ENCODE measurements around the gene NUP98. TPM values are rescaled to one million over a fixed set of nuclear protein-coding genes. Genes with fewer than 3 reads are reported as not detected.

The NUP98 gene
- total and polyA plus RNA-seq, 10 of the 15 experiments (the other 5 are each of a cell fraction or from before 2014, with no cell fraction given) = 21.7 to 108 (median 78.9) TPM

GRCh38 chr11:3710485-3711259 is 86.7 kb downstream of the NUP98 start (continued):
- TF ChIP-seq NFYB (IDR thresholded peaks at IDR 0.05; ENCODE audit: insufficient read depth, low read depth, low read length) (no peak), RB1 (IDR thresholded peaks at IDR 0.05; ENCODE audit: borderline replicate concordance) (no peak)

GRCh38 chr11:3709977-3710376 is 87.4 kb downstream of the NUP98 start:
- no peak overlapping the region for H3K4me3 ChIP-seq
- no peak overlapping the region for H3K4me2 ChIP-seq (ENCODE audit: control insufficient read depth, insufficient read depth)
- RAD21 ChIA-PET (ENCODE audit: unreplicated experiment) = no interaction called here
- peaks cover 3 to 32% of the 10 kb centered on the region in 2 experiments; a peak in 3 of 4 replicates for H3K36me3 ChIP-seq (ENCODE audit: control insufficient read depth in 2 of 2, insufficient read depth in 2 of 2, low read length in 1 of 2)
- no peak overlapping the region for H3K9ac ChIP-seq (ENCODE audit: control insufficient read depth, insufficient read depth, low read length)
- in situ Hi-C loops (cut with MboI) = no loop called here
- H3K27me3 ChIP-seq (replicated peaks in 1 of 2; ENCODE audit: control insufficient read depth in 2 of 2, insufficient read depth in 2 of 2, low read length in 1 of 2) = no peaks in the 10 kb centered on the region
- POLR2A ChIA-PET = no interaction called here
- DNase-seq (ENCODE audit: low read depth, low spot score) = no peak
- H3K27ac ChIP-seq (ENCODE audit: control insufficient read depth, insufficient read depth) = no peak overlapping the region
- 44% methylated on average over 1 of the region's 1 CpG for WGBS (ENCODE audit: insufficient coverage, insufficient replicate concordance, low lambda C conversion rate, missing lambda C conversion rate)
- H3K4me1 ChIP-seq (ENCODE audit: control insufficient read depth, insufficient read depth, low read length) = no peaks in the 10 kb centered on the region
- ATAC-seq = no peak
- SMC1A ChIA-PET (ENCODE audit: uncharacterized antibody, unreplicated experiment) = interaction anchor here (1.4 kb wide), 1 partner anchor 8 kb away, joined by 5 read pairs; no protein-coding TSS in a partner anchor
- H3K79me2 ChIP-seq (ENCODE audit: control insufficient read depth, insufficient read depth, low read length) = no peaks in the 10 kb centered on the region
- H3K9me3 ChIP-seq (replicated peaks; ENCODE audit: control insufficient read depth, insufficient read depth, low read length) = no peaks in the 10 kb centered on the region
- H4K20me1 ChIP-seq (ENCODE audit: control insufficient read depth, insufficient read depth) = no peaks in the 10 kb centered on the region
- no peak for FAIRE-seq
- intact Hi-C loops (cut with micrococcal nuclease; ENCODE audit: unreplicated experiment) = no loop called here
- CTCF ChIA-PET = interaction anchor here (1.9 kb wide), 1 partner anchor 9 kb away, joined by 5 read pairs; no protein-coding TSS in a partner anchor
- H2AFZ ChIP-seq (ENCODE audit: control insufficient read depth, low read depth, low read length) = no peak overlapping the region
- no TSS peak for BruUV-seq (replicated peaks)
- TF ChIP-seq USF2 (IDR thresholded peaks at IDR 0.05; ENCODE audit: borderline replicate concordance, low read depth, low read length) (no peak), NFYB (IDR thresholded peaks at IDR 0.05; ENCODE audit: insufficient read depth, low read depth, low read length) (no peak), TCF3 (IDR thresholded peaks at IDR 0.05; ENCODE audit: borderline replicate concordance, insufficient read depth, low read depth, low read length) (no peak), MXI1 (IDR thresholded peaks at IDR 0.05; ENCODE audit: low read depth, low read length) (no peak), FOS (IDR thresholded peaks at IDR 0.05; ENCODE audit: borderline replicate concordance, extremely low read depth, insufficient read length) (no peak), ZNF622 (IDR thresholded peaks at IDR 0.05) (no peak), TBL1XR1 (IDR thresholded peaks at IDR 0.05; ENCODE audit: low read depth, low read length) (no peak), YBX1 (IDR thresholded peaks at IDR 0.05) (no peak), SMC3 (IDR thresholded peaks at IDR 0.05; ENCODE audit: borderline replicate concordance, low read length) (no peak)

All from GM12878 (cell line).